GM23338 (cell line): ENCODE data around the gene HTR6. TPM values are rescaled to one million over a fixed set of nuclear protein-coding genes. Genes with fewer than 3 reads are reported as not detected.

Experiments used
- ATAC-seq: fragments of 200-7000 bp; cut with Tn5 transposase; 3 replicates; pipeline ENCODE4 v1.9.1; 2020
- DNase-seq: peaks from one replicate; pipeline ENCODE4 v3.0.0-alpha.2; 2015; ENCODE audit warnings: low spot score
- H2AFZ ChIP-seq: fragments of 200-600 bp; sonication (generic); 2 replicates; pipeline ENCODE4 v1.8.0; 2016; ENCODE audit warnings: antibody characterized with exemption, mild to moderate bottlenecking, moderate library complexity
- H3F3A ChIP-seq: fragments of 200-600 bp; sonication (generic); replicated peaks from 2 replicates; pipeline ENCODE4 v1.8.0; 2017; ENCODE audit warnings: antibody characterized with exemption, mixed run types, low read depth
- H3K27ac ChIP-seq: fragments of 200-600 bp; sonication (generic); 2 replicates; pipeline ENCODE4 v1.6.1; 2016; ENCODE audit warnings: low read depth
- H3K27me3 ChIP-seq: fragments of 200-600 bp; sonication (generic); 2 replicates; pipeline ENCODE4 v1.8.0; 2016; ENCODE audit warnings: mild to moderate bottlenecking, mixed run types, moderate library complexity; ENCODE audit not compliant: insufficient read depth
- H3K36me3 ChIP-seq: fragments of 200-600 bp; sonication (generic); 2 replicates; pipeline ENCODE4 v1.8.0; 2016; ENCODE audit warnings: mild to moderate bottlenecking; ENCODE audit not compliant: insufficient read depth
- H3K4me1 ChIP-seq: fragments of 200-600 bp; sonication (generic); 2 replicates; pipeline ENCODE4 v1.8.0; 2016; ENCODE audit warnings: mild to moderate bottlenecking, moderate library complexity; ENCODE audit not compliant: insufficient read depth
- H3K4me2 ChIP-seq: fragments of 200-600 bp; sonication (generic); 2 replicates; pipeline ENCODE4 v1.7.1; 2017; ENCODE audit warnings: mixed run types
- H3K4me3 ChIP-seq: fragments of 200-600 bp; sonication (generic); 2 replicates; pipeline ENCODE4 v1.6.1; 2016; ENCODE audit warnings: mixed run types
- H3K79me2 ChIP-seq: fragments of 200-600 bp; sonication (generic); replicated peaks from 2 replicates; pipeline ENCODE4 v1.8.0; 2017; ENCODE audit warnings: mild to moderate bottlenecking; ENCODE audit not compliant: insufficient read depth
- H3K9me2 ChIP-seq: fragments of 200-600 bp; sonication (generic); 2 replicates; pipeline ENCODE4 v1.8.0; 2017; ENCODE audit not compliant: insufficient read depth
- H4K20me1 ChIP-seq: fragments of 200-600 bp; sonication (generic); replicated peaks from 2 replicates; pipeline ENCODE4 v1.8.0; 2017; ENCODE audit warnings: mild to moderate bottlenecking; ENCODE audit not compliant: insufficient read depth
- H3K27ac Mint-ChIP-seq: 2 replicates; pipeline ENCODE4 v1.8.0; 2020; ENCODE audit warnings: inconsistent platforms, mild to moderate bottlenecking, moderate library complexity, mixed read lengths
- H3K27me3 Mint-ChIP-seq: 3 replicates; pipeline ENCODE4 v1.8.0; 2022; ENCODE audit warnings: low read depth, mild to moderate bottlenecking, moderate library complexity, mixed read lengths, inconsistent platforms; ENCODE audit not compliant: insufficient read depth, poor library complexity
- H3K36me3 Mint-ChIP-seq: 3 replicates; pipeline ENCODE4 v1.8.0; 2021; ENCODE audit warnings: low read depth, mild to moderate bottlenecking, inconsistent platforms, moderate library complexity, mixed read lengths
- H3K4me1 Mint-ChIP-seq: 3 replicates; pipeline ENCODE4 v1.8.0; 2020; ENCODE audit warnings: mild to moderate bottlenecking, inconsistent platforms, mixed read lengths
- H3K4me3 Mint-ChIP-seq: 3 replicates; pipeline ENCODE4 v1.8.0; 2021; ENCODE audit warnings: moderate library complexity, mild to moderate bottlenecking, inconsistent platforms, mixed read lengths
- H3K9me3 Mint-ChIP-seq: 3 replicates; pipeline ENCODE4 v1.8.0; 2020; ENCODE audit warnings: moderate library complexity, mild to moderate bottlenecking, inconsistent platforms, mixed read lengths
- CREB1 ChIP-seq: fragments of 250-450 bp; sonication (Bioruptor Pico); IDR thresholded peaks from 2 replicates; pipeline ENCODE4 v1.5.0; 2020; ENCODE audit warnings: low read depth, mild to moderate bottlenecking, moderate library complexity
- EZH2phosphoT487 ChIP-seq: fragments of 200-600 bp; sonication (generic); IDR thresholded peaks from one replicate; pipeline ENCODE4 v1.8.1; 2018; ENCODE audit warnings: antibody characterized with exemption; ENCODE audit not compliant: unreplicated experiment
- NANOG ChIP-seq: IDR thresholded peaks from 2 replicates; pipeline ENCODE4 v1.6.1; 2016; ENCODE audit warnings: antibody characterized with exemption, borderline replicate concordance
- STAT1 ChIP-seq: IDR thresholded peaks from one replicate; pipeline ENCODE4 v1.6.1; 2016; ENCODE audit warnings: antibody characterized with exemption; ENCODE audit not compliant: unreplicated experiment
- ZNF114 ChIP-seq: fragments of 250-450 bp; sonication (Bioruptor Pico); IDR thresholded peaks from 2 replicates; pipeline ENCODE4 v1.5.0; 2020; ENCODE audit warnings: mild to moderate bottlenecking, moderate library complexity
- ZNF331 ChIP-seq: fragments of 250-450 bp; sonication (Bioruptor Pico); IDR thresholded peaks from 2 replicates; pipeline ENCODE4 v1.5.0; 2020; ENCODE audit warnings: low read depth, mild to moderate bottlenecking, moderate library complexity
- polyA plus RNA-seq: library from polyadenylated mRNA; unstranded; fragments of >200 nt; fragmentation: Nextera tagmentation; extraction: Ambion mirVana; gene quantifications from 2 replicates; pipeline ENCODE4 v1.2.1, GENCODE V29; 2016
- total RNA-seq: library from RNA; depleted of rRNA; stranded (reverse); fragments of >200 nt; shearing (Covaris generic); gene quantifications from 2 replicates; pipeline ENCODE4 v1.2.3, GENCODE V29; 2014
- TF ChIP-seq, protein P1 (sequence below), 2 experiments: fragments of 200-600 bp in 1 of 2; sonication (generic) in 1 of 2; conservative IDR thresholded peaks; 2 replicates each; pipeline versions ENCODE4 v1.5.1 to v1.6.1; 2016 to 2017; ENCODE audit warnings: antibody characterized with exemption in 2 of 2, low read depth in 2 of 2, mild to moderate bottlenecking in 2 of 2, moderate library complexity in 1 of 2
- TF ChIP-seq, protein P2 (sequence below): IDR thresholded peaks from 2 replicates; pipeline ENCODE4 v1.6.1; 2016; ENCODE audit warnings: antibody characterized with exemption
- TF ChIP-seq, protein P3 (sequence below): fragments of 250-450 bp; sonication (Bioruptor Pico); IDR thresholded peaks from 2 replicates; pipeline ENCODE4 v1.5.0; 2020; ENCODE audit warnings: mild to moderate bottlenecking, moderate library complexity

HTR6 gene
- total and polyA plus RNA-seq, 2 experiments from 2014 or later = 0.26 to 0.66 TPM

DNA sequence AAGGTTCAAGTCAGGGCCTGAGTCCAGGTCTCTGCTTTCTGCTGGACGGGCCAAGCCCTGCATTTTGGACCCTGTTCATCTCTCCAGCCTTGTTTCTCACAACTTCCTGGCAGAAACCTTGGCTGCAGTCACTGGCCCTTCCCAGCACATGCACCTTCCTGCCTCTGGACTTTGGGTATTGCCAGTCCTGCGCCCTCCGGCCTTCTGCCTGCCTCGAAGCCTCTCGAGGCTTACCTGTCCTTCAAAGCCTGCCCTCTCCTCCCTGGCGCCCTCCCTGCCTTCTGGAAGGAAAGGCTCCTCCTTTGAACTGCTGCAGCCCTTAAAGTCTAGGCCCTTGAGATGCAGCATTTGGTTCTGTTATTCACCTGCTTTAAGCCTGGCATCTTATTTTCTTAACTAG, 52.8 kb downstream of the HTR6 start:
- Histone ChIP-seq H3K36me3 (no peaks in the 10 kb centered on the region), H3F3A (no peaks in the 10 kb centered on the region), H3K27me3 (no peaks in the 10 kb centered on the region), H3K9me2 (no peaks in the 10 kb centered on the region), H3K4me2 (no peak overlapping the region), H3K79me2 (no peaks in the 10 kb centered on the region), H3K27ac (no peak overlapping the region), H2AFZ (no peak overlapping the region), H4K20me1 (no peaks in the 10 kb centered on the region), H3K4me3 (no peak overlapping the region), H3K4me1 (peaks cover 11% of the 10 kb centered on the region)
- DNase-seq (no peak), ATAC-seq (no peak)
- TF ChIP-seq ZNF114 = no peak
- TF ChIP-seq, protein P1, sequence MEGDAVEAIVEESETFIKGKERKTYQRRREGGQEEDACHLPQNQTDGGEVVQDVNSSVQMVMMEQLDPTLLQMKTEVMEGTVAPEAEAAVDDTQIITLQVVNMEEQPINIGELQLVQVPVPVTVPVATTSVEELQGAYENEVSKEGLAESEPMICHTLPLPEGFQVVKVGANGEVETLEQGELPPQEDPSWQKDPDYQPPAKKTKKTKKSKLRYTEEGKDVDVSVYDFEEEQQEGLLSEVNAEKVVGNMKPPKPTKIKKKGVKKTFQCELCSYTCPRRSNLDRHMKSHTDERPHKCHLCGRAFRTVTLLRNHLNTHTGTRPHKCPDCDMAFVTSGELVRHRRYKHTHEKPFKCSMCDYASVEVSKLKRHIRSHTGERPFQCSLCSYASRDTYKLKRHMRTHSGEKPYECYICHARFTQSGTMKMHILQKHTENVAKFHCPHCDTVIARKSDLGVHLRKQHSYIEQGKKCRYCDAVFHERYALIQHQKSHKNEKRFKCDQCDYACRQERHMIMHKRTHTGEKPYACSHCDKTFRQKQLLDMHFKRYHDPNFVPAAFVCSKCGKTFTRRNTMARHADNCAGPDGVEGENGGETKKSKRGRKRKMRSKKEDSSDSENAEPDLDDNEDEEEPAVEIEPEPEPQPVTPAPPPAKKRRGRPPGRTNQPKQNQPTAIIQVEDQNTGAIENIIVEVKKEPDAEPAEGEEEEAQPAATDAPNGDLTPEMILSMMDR (conservative IDR thresholded peaks at IDR 0.05; ENCODE audit: low read depth in 2 of 2) = peak in 1 of 2 experiments; percentile 19; a peak in 2 of 4 replicates
- H3K27me3 Mint-ChIP-seq = peaks cover 2% of the 10 kb centered on the region
- no peaks in the 10 kb centered on the region for H3K36me3 Mint-ChIP-seq
- H3K9me3 Mint-ChIP-seq = no peaks in the 10 kb centered on the region
- H3K27ac Mint-ChIP-seq = no peak overlapping the region
- peaks cover 25% of the 10 kb centered on the region for H3K4me1 Mint-ChIP-seq
- no peak overlapping the region for H3K4me3 Mint-ChIP-seq

DNA sequence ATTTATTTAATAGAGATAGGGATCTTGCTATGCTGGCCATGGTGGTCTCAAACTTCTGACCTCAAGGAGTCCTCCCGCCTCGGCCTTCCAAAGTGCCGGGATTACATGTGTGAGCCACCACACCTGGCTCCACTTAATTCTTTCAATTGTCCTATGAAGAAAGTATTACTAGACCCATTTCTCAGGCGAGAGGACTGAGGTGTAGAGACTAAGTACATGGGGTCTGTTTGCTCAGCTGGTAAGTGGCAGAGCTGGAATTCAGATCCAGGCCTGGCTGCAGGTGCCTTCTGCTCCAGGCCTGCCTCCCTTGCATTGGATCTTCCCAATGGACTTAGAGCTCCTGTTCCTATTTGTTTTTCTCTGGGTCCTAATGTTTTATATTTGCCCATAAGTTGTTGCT, 55.5 kb downstream of the HTR6 start:
- H3K4me2 ChIP-seq = no peak overlapping the region

More for the DNA sequence above, 55.5 kb downstream of the HTR6 start:
- TF ChIP-seq STAT1 = no peak
- TF ChIP-seq NANOG = no peak
- no peak for TF ChIP-seq CREB1 (CRISPR knock-in tag)
- TF ChIP-seq, protein P2, sequence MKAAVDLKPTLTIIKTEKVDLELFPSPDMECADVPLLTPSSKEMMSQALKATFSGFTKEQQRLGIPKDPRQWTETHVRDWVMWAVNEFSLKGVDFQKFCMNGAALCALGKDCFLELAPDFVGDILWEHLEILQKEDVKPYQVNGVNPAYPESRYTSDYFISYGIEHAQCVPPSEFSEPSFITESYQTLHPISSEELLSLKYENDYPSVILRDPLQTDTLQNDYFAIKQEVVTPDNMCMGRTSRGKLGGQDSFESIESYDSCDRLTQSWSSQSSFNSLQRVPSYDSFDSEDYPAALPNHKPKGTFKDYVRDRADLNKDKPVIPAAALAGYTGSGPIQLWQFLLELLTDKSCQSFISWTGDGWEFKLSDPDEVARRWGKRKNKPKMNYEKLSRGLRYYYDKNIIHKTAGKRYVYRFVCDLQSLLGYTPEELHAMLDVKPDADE = no peak
- TF ChIP-seq ZNF114 = no peak
- TF ChIP-seq, protein P3, sequence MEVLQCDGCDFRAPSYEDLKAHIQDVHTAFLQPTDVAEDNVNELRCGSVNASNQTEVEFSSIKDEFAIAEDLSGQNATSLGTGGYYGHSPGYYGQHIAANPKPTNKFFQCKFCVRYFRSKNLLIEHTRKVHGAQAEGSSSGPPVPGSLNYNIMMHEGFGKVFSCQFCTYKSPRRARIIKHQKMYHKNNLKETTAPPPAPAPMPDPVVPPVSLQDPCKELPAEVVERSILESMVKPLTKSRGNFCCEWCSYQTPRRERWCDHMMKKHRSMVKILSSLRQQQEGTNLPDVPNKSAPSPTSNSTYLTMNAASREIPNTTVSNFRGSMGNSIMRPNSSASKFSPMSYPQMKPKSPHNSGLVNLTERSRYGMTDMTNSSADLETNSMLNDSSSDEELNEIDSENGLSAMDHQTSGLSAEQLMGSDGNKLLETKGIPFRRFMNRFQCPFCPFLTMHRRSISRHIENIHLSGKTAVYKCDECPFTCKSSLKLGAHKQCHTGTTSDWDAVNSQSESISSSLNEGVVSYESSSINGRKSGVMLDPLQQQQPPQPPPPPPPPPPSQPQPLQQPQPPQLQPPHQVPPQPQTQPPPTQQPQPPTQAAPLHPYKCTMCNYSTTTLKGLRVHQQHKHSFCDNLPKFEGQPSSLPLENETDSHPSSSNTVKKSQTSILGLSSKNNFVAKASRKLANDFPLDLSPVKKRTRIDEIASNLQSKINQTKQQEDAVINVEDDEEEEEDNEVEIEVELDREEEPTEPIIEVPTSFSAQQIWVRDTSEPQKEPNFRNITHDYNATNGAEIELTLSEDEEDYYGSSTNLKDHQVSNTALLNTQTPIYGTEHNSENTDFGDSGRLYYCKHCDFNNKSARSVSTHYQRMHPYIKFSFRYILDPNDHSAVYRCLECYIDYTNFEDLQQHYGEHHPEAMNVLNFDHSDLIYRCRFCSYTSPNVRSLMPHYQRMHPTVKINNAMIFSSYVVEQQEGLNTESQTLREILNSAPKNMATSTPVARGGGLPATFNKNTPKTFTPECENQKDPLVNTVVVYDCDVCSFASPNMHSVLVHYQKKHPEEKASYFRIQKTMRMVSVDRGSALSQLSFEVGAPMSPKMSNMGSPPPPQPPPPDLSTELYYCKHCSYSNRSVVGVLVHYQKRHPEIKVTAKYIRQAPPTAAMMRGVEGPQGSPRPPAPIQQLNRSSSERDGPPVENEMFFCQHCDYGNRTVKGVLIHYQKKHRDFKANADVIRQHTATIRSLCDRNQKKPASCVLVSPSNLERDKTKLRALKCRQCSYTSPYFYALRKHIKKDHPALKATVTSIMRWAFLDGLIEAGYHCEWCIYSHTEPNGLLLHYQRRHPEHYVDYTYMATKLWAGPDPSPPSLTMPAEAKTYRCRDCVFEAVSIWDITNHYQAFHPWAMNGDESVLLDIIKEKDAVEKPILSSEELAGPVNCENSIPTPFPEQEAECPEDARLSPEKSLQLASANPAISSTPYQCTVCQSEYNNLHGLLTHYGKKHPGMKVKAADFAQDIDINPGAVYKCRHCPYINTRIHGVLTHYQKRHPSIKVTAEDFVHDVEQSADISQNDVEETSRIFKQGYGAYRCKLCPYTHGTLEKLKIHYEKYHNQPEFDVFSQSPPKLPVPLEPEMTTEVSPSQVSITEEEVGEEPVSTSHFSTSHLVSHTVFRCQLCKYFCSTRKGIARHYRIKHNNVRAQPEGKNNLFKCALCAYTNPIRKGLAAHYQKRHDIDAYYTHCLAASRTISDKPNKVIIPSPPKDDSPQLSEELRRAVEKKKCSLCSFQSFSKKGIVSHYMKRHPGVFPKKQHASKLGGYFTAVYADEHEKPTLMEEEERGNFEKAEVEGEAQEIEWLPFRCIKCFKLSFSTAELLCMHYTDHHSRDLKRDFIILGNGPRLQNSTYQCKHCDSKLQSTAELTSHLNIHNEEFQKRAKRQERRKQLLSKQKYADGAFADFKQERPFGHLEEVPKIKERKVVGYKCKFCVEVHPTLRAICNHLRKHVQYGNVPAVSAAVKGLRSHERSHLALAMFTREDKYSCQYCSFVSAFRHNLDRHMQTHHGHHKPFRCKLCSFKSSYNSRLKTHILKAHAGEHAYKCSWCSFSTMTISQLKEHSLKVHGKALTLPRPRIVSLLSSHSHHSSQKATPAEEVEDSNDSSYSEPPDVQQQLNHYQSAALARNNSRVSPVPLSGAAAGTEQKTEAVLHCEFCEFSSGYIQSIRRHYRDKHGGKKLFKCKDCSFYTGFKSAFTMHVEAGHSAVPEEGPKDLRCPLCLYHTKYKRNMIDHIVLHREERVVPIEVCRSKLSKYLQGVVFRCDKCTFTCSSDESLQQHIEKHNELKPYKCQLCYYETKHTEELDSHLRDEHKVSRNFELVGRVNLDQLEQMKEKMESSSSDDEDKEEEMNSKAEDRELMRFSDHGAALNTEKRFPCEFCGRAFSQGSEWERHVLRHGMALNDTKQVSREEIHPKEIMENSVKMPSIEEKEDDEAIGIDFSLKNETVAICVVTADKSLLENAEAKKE (CRISPR knock-in tag) = no peak
- TF ChIP-seq ZNF331 (CRISPR knock-in tag) = no peak
- TF ChIP-seq EZH2phosphoT487 = no peak
- DNase-seq (no peak), ATAC-seq (no peak)
- Mint-ChIP-seq H3K27me3 (peaks cover 2% of the 10 kb centered on the region), H3K4me3 (no peak overlapping the region), H3K36me3 (no peaks in the 10 kb centered on the region), H3K27ac (no peak overlapping the region), H3K4me1 (peaks cover 24% of the 10 kb centered on the region), H3K9me3 (no peaks in the 10 kb centered on the region)
- Histone ChIP-seq H3K79me2 (no peaks in the 10 kb centered on the region), H4K20me1 (no peaks in the 10 kb centered on the region), H3F3A (no peaks in the 10 kb centered on the region), H3K4me3 (no peak overlapping the region), H2AFZ (no peak overlapping the region), H3K4me1 (peaks cover 11% of the 10 kb centered on the region), H3K27me3 (no peaks in the 10 kb centered on the region), H3K27ac (0 out of 2 replicates have a peak overlapping the region, but pooled peaks have one; percentile 20), H3K9me2 (no peaks in the 10 kb centered on the region), H3K36me3 (no peaks in the 10 kb centered on the region)
